ENCODE measurements around the gene DNMT1.

DNA sequence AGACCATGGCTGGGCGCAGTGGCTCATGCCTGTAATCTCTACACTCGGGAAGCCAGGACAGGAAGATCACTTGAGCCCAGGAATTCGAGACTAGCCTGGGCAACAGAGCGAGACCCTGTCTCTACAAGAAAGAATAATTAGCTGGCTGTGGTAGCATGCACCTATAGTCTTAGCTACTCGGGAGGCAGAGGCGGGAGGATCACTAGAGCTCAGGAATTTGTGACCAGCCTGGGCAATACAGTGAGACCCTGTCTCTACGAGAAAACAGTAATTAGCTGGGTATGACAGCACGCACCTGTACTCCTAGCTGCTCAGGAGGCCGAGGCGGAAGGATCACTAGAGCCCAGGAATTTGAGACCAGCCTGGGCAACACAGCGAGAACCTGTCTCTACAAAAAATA lies 7.4 kb downstream of the DNMT1 start:
- TF ChIP-seq GATA2 (IDR thresholded peaks at IDR 0.05; ENCODE audit: low read depth, low read length) (no peak), GATA3 (IDR thresholded peaks at IDR 0.05; ENCODE audit: low read depth, low read length) (no peak)
